ENCODE results near the gene ENGASE.

DNA sequence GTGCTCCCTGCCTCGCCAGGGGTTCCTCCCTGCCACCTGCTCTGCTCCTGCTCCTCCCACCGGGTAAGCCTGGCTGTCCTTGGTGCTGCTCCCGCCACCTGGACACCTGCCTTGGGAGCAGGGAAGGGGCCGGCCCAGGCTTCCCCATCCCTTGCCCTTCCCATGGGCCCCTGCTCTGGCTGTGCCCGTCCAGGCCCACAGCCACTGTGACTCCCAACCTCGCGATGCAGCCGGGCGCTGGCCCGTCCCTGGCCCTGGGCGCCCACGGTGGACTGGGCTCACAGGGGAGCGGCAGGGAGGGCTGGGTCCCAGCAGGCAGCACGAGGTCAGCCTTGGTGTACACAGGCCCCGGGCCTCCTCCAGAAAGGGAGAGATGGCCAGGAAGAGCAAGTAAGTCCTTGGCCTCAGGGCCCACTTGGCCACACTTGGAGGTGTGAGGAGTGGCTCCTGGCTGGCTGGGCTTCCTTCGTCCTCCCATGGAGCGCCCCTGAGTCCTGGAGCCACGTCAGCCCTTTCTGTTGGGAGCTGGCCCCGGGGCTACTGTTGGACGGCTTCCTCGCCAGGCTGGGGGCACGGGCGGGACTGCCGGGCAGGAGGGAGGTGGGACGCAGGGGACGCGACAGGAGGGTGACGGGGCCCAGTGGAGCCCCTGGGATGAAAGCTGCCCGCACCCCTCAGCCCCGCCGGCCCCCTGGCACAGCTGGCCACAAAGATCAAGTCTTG, 15.3 kb downstream of the ENGASE start:
- TF ChIP-seq RAD21 (IDR thresholded peaks at IDR 0.05; ENCODE audit: low read depth) (no peak), EP300 (IDR thresholded peaks at IDR 0.05; ENCODE audit: borderline replicate concordance) (no peak), CEBPB (IDR thresholded peaks at IDR 0.05) (no peak), TEAD4 (IDR thresholded peaks at IDR 0.05) (no peak), TAF1 (IDR thresholded peaks at IDR 0.05; ENCODE audit: low read depth) (no peak)
- TF ChIP-seq, protein P1, sequence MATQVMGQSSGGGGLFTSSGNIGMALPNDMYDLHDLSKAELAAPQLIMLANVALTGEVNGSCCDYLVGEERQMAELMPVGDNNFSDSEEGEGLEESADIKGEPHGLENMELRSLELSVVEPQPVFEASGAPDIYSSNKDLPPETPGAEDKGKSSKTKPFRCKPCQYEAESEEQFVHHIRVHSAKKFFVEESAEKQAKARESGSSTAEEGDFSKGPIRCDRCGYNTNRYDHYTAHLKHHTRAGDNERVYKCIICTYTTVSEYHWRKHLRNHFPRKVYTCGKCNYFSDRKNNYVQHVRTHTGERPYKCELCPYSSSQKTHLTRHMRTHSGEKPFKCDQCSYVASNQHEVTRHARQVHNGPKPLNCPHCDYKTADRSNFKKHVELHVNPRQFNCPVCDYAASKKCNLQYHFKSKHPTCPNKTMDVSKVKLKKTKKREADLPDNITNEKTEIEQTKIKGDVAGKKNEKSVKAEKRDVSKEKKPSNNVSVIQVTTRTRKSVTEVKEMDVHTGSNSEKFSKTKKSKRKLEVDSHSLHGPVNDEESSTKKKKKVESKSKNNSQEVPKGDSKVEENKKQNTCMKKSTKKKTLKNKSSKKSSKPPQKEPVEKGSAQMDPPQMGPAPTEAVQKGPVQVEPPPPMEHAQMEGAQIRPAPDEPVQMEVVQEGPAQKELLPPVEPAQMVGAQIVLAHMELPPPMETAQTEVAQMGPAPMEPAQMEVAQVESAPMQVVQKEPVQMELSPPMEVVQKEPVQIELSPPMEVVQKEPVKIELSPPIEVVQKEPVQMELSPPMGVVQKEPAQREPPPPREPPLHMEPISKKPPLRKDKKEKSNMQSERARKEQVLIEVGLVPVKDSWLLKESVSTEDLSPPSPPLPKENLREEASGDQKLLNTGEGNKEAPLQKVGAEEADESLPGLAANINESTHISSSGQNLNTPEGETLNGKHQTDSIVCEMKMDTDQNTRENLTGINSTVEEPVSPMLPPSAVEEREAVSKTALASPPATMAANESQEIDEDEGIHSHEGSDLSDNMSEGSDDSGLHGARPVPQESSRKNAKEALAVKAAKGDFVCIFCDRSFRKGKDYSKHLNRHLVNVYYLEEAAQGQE (IDR thresholded peaks at IDR 0.05; ENCODE audit: low read depth) = peak; percentile 65
- TF ChIP-seq, protein P2, sequence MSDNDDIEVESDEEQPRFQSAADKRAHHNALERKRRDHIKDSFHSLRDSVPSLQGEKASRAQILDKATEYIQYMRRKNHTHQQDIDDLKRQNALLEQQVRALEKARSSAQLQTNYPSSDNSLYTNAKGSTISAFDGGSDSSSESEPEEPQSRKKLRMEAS (IDR thresholded peaks at IDR 0.05) = no peak
